GM12878 (cell line): ENCODE results near the gene CERT1. TPM values are rescaled to one million over a fixed set of nuclear protein-coding genes. Genes with fewer than 3 reads are reported as not detected.

Experiments
- BRCA1 ChIP-seq: IDR thresholded peaks from 2 replicates; pipeline ENCODE4 v1.6.1; 2011; ENCODE audit warnings: low read depth, low read length, improper control_type of control experiment
- ETV6 ChIP-seq, 2 experiments: fragments of 450-650 bp in 1 of 2; IDR thresholded peaks in 1 of 2; conservative IDR thresholded peaks in 1 of 2; 2 replicates each; pipeline ENCODE4 v1.6.1; 2014; ENCODE audit warnings: antibody characterized with exemption in 1 of 2, borderline replicate concordance in 1 of 2, low read depth in 1 of 2, mild to moderate bottlenecking in 1 of 2, moderate library complexity in 1 of 2
- GABPA ChIP-seq: IDR thresholded peaks from 2 replicates; pipeline ENCODE4 v1.6.1; 2014; ENCODE audit warnings: antibody characterized with exemption, low read depth, mild to moderate bottlenecking, inconsistent platforms
- GATAD2B ChIP-seq: fragments of 450-650 bp; conservative IDR thresholded peaks from 2 replicates; pipeline ENCODE4 v1.6.1; 2017; ENCODE audit warnings: low read depth, mild to moderate bottlenecking, moderate library complexity
- KLF5 ChIP-seq: fragments of 450-650 bp; IDR thresholded peaks from 2 replicates; pipeline ENCODE4 v1.6.1; 2014; ENCODE audit warnings: mild to moderate bottlenecking; ENCODE audit not compliant: partially characterized antibody
- MEF2A ChIP-seq: IDR thresholded peaks from 2 replicates; pipeline ENCODE4 v1.6.1; 2011; ENCODE audit warnings: low read depth, mild to moderate bottlenecking, low read length, moderate library complexity; ENCODE audit not compliant: insufficient read depth
- MEF2B ChIP-seq: fragments of 450-650 bp; IDR thresholded peaks from 2 replicates; pipeline ENCODE4 v1.6.1; 2018; ENCODE audit warnings: mild to moderate bottlenecking, moderate library complexity; ENCODE audit not compliant: partially characterized antibody, poor library complexity, severe bottlenecking
- MXI1 ChIP-seq: fragments of 150-350 bp; IDR thresholded peaks from 2 replicates; pipeline ENCODE4 v1.6.1; 2011; ENCODE audit warnings: low read depth, mild to moderate bottlenecking, inconsistent platforms, low read length, improper control_type of control experiment
- NBN ChIP-seq: fragments of 450-650 bp; IDR thresholded peaks from 2 replicates; pipeline ENCODE4 v1.6.1; 2016
- PRDM15 ChIP-seq: fragments of 450-650 bp; formaldehyde crosslinking; IDR thresholded peaks from 2 replicates; pipeline ENCODE4 v1.4.0; 2020; ENCODE audit warnings: mild to moderate bottlenecking, moderate library complexity
- STAT3 ChIP-seq: IDR thresholded peaks from 2 replicates; pipeline ENCODE4 v1.6.1; 2011; ENCODE audit warnings: low read depth, low read length, improper control_type of control experiment
- TCF12 ChIP-seq: IDR thresholded peaks from 2 replicates; pipeline ENCODE4 v1.6.1; 2011; ENCODE audit warnings: low read depth, mild to moderate bottlenecking, low read length
- ZNF207 ChIP-seq: fragments of 450-650 bp; IDR thresholded peaks from 2 replicates; pipeline ENCODE4 v1.6.1; 2014; ENCODE audit warnings: antibody characterized with exemption, mild to moderate bottlenecking, borderline replicate concordance
- ZNF384 ChIP-seq: IDR thresholded peaks from 2 replicates; pipeline ENCODE4 v1.6.1; 2012; ENCODE audit warnings: low read depth, mild to moderate bottlenecking, low read length, improper control_type of control experiment, borderline replicate concordance
- polyA plus RNA-seq, 11 experiments: library from polyadenylated mRNA; depleted of rRNA in 4 of 11; unstranded in 6 of 11; stranded (reverse) in 5 of 11; fragments of >200 nt; fragmentation: Nextera tagmentation in 4 of 11; fragmentation: Illumina TruSeq in 1 of 11; extraction: Ambion mirVana in 4 of 11; extraction: Trizol in 1 of 11; gene quantifications; 1 replicate in 1 of 11; 2 replicates in 10 of 11; pipeline versions ENCODE4 v1.2.1 to v1.2.3, GENCODE V29; 2011 to 2016; ENCODE audit warnings: inconsistent platforms in 2 of 11, missing spikeins in 2 of 11, low read depth in 1 of 11
- total RNA-seq, 4 experiments: library from RNA; depleted of rRNA in 3 of 4; stranded (reverse); fragments of >200 nt in 3 of 4; fragmentation: Illumina TruSeq in 1 of 4; extraction: Trizol in 1 of 4; gene quantifications; 2 replicates each; pipeline versions ENCODE4 v1.2.1 to v1.2.3, GENCODE V29; 2013 to 2021
- TF ChIP-seq, protein P1 (sequence below): fragments of 450-650 bp; IDR thresholded peaks from 2 replicates; pipeline ENCODE4 v1.6.1; 2016; ENCODE audit warnings: mild to moderate bottlenecking
- TF ChIP-seq, protein P2 (sequence below): fragments of 450-650 bp; IDR thresholded peaks from 2 replicates; pipeline ENCODE4 v1.6.1; 2017; ENCODE audit warnings: antibody characterized with exemption, mild to moderate bottlenecking, moderate library complexity
- TF ChIP-seq, protein P3 (sequence below): IDR thresholded peaks from 2 replicates; pipeline ENCODE4 v1.6.1; 2011; ENCODE audit warnings: low read depth, mild to moderate bottlenecking, low read length, moderate library complexity, borderline replicate concordance; ENCODE audit errors: extremely low read depth
- TF ChIP-seq, protein P4 (sequence below): IDR thresholded peaks from 2 replicates; pipeline ENCODE4 v1.6.1; 2012; ENCODE audit warnings: low read depth, low read length, improper control_type of control experiment
- TF ChIP-seq, protein P5 (sequence below): fragments of 450-650 bp; formaldehyde crosslinking; IDR thresholded peaks from 2 replicates; pipeline ENCODE4 v1.5.0; 2022; ENCODE audit warnings: mild to moderate bottlenecking, missing genetic modification characterization

The CERT1 gene
- total and polyA plus RNA-seq, 10 of the 15 experiments (the other 5 are each of a cell fraction or from before 2014, with no cell fraction given): 7.7 to 36.7 (median 25.6) TPM

- no peak for TF ChIP-seq GATAD2B
- TF ChIP-seq GABPA: no peak
- TF ChIP-seq, protein P1, sequence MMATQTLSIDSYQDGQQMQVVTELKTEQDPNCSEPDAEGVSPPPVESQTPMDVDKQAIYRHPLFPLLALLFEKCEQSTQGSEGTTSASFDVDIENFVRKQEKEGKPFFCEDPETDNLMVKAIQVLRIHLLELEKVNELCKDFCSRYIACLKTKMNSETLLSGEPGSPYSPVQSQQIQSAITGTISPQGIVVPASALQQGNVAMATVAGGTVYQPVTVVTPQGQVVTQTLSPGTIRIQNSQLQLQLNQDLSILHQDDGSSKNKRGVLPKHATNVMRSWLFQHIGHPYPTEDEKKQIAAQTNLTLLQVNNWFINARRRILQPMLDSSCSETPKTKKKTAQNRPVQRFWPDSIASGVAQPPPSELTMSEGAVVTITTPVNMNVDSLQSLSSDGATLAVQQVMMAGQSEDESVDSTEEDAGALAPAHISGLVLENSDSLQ: no peak
- TF ChIP-seq, protein P2, sequence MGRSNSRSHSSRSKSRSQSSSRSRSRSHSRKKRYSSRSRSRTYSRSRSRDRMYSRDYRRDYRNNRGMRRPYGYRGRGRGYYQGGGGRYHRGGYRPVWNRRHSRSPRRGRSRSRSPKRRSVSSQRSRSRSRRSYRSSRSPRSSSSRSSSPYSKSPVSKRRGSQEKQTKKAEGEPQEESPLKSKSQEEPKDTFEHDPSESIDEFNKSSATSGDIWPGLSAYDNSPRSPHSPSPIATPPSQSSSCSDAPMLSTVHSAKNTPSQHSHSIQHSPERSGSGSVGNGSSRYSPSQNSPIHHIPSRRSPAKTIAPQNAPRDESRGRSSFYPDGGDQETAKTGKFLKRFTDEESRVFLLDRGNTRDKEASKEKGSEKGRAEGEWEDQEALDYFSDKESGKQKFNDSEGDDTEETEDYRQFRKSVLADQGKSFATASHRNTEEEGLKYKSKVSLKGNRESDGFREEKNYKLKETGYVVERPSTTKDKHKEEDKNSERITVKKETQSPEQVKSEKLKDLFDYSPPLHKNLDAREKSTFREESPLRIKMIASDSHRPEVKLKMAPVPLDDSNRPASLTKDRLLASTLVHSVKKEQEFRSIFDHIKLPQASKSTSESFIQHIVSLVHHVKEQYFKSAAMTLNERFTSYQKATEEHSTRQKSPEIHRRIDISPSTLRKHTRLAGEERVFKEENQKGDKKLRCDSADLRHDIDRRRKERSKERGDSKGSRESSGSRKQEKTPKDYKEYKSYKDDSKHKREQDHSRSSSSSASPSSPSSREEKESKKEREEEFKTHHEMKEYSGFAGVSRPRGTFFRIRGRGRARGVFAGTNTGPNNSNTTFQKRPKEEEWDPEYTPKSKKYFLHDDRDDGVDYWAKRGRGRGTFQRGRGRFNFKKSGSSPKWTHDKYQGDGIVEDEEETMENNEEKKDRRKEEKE: no peak
- no peak for TF ChIP-seq ZNF207
- TF ChIP-seq BRCA1: no peak
- no peak for TF ChIP-seq MEF2A
- TF ChIP-seq, protein P3, sequence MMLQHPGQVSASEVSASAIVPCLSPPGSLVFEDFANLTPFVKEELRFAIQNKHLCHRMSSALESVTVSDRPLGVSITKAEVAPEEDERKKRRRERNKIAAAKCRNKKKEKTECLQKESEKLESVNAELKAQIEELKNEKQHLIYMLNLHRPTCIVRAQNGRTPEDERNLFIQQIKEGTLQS: no peak
- no peak for TF ChIP-seq MEF2B
- TF ChIP-seq PRDM15 (CRISPR knock-in tag): no peak
- no peak for TF ChIP-seq KLF5
- TF ChIP-seq MXI1: no peak
- no peak for TF ChIP-seq ETV6 (conservative IDR thresholded peaks at IDR 0.05 in 1 of 2, IDR thresholded peaks at IDR 0.05 in 1 of 2; ENCODE audit: borderline replicate concordance in 1 of 2, low read depth in 1 of 2)
- TF ChIP-seq STAT3: no peak
- TF ChIP-seq, protein P4, sequence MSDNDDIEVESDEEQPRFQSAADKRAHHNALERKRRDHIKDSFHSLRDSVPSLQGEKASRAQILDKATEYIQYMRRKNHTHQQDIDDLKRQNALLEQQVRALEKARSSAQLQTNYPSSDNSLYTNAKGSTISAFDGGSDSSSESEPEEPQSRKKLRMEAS: no peak
- TF ChIP-seq, protein P5, sequence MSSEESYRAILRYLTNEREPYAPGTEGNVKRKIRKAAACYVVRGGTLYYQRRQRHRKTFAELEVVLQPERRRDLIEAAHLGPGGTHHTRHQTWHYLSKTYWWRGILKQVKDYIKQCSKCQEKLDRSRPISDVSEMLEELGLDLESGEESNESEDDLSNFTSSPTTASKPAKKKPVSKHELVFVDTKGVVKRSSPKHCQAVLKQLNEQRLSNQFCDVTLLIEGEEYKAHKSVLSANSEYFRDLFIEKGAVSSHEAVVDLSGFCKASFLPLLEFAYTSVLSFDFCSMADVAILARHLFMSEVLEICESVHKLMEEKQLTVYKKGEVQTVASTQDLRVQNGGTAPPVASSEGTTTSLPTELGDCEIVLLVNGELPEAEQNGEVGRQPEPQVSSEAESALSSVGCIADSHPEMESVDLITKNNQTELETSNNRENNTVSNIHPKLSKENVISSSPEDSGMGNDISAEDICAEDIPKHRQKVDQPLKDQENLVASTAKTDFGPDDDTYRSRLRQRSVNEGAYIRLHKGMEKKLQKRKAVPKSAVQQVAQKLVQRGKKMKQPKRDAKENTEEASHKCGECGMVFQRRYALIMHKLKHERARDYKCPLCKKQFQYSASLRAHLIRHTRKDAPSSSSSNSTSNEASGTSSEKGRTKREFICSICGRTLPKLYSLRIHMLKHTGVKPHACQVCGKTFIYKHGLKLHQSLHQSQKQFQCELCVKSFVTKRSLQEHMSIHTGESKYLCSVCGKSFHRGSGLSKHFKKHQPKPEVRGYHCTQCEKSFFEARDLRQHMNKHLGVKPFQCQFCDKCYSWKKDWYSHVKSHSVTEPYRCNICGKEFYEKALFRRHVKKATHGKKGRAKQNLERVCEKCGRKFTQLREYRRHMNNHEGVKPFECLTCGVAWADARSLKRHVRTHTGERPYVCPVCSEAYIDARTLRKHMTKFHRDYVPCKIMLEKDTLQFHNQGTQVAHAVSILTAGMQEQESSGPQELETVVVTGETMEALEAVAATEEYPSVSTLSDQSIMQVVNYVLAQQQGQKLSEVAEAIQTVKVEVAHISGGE (CRISPR knock-in tag): no peak
- TF ChIP-seq TCF12: no peak
- TF ChIP-seq ZNF384: no peak
- peak; percentile 58; the same call in 1 of the 2 replicates for TF ChIP-seq NBN
These were observed 144.6 kb downstream of the CERT1 start (continued) for GRCh38 chr5:75366787-75367186.
